ENCODE data around the gene PTPN5.

DNA sequence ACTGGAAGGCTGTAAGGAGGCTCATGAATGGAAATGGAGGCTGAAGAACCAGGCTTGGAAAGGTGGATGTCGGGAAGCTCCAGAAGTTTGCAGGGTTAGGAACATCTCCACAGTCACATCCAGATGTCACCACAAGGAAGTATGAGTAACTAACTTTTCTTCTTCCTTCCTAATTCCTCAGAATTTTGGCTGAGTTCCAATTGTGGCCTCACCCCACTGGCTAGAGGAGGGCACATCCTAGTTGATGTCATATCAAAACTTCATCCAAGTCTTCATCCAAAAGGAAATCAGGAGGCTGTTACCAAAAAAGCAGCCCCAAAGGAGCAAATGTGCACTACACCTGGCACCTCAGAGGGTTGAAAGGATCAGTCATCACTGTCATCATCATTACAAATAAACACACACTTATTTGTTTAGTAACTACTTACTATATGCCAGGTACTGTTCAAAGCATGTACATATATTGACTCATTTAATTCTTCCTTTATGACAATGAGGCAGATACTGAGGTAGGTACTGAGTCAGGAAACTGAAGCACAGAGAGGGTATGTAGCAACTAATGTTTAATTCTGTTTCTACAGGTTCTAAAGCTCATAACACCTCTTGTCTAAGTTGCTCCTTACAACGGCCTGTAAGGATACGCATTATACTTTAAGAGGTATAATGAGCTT is 7.3 kb upstream of the PTPN5 start:
- TF ChIP-seq POLR2A (IDR thresholded peaks at IDR 0.05) (no peak), POLR2AphosphoS5 (IDR thresholded peaks at IDR 0.05) (no peak)
- TF ChIP-seq, protein P1, sequence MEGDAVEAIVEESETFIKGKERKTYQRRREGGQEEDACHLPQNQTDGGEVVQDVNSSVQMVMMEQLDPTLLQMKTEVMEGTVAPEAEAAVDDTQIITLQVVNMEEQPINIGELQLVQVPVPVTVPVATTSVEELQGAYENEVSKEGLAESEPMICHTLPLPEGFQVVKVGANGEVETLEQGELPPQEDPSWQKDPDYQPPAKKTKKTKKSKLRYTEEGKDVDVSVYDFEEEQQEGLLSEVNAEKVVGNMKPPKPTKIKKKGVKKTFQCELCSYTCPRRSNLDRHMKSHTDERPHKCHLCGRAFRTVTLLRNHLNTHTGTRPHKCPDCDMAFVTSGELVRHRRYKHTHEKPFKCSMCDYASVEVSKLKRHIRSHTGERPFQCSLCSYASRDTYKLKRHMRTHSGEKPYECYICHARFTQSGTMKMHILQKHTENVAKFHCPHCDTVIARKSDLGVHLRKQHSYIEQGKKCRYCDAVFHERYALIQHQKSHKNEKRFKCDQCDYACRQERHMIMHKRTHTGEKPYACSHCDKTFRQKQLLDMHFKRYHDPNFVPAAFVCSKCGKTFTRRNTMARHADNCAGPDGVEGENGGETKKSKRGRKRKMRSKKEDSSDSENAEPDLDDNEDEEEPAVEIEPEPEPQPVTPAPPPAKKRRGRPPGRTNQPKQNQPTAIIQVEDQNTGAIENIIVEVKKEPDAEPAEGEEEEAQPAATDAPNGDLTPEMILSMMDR (IDR thresholded peaks at IDR 0.05) = no peak

All from breast epithelium (tissue), 3 donors.